ENCODE data around the gene GRM5. TPM values are rescaled to one million over a fixed set of nuclear protein-coding genes. Genes with fewer than 3 reads are reported as not detected.
"Not testable (repeated sequence)": the region's sequence is repeated elsewhere in the genome, so short reads cannot be mapped to it uniquely, and the experiment has no call there.

The GRM5 gene
- total and polyA plus RNA-seq, 4 donors, result not detected

DNA sequence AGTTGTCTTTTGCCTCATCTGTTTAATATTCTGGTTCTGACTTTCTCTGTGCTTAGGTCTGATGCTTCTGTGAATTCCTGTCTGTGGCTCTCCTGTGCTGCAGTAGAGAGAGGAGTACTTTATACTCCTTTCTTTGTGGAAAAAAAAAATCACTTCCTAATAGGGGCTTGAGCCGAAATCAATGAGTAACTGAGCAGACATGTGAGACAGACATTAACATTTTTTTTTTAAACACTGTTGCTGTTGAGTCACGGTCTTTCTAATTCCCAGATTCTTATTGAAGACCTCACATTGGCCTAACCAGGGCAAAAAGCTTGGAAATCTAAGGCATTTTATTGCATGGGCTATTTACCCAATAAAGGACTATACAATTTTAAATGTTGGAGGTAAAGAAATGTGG lies 86.1 kb downstream of the GRM5 start:
- H3K27ac ChIP-seq (ENCODE audit: low read depth in 1 of 2, low read length in 2 of 2), result no peak overlapping the region
- no peaks in the 10 kb centered on the region for H3K9me3 ChIP-seq (ENCODE audit: control insufficient read depth in 4 of 4, low read length in 3 of 4)
- no peak overlapping the region for H3K4me3 ChIP-seq (ENCODE audit: low read depth in 1 of 3, low read length in 3 of 3)
- no peaks in the 10 kb centered on the region for H3K27me3 ChIP-seq (ENCODE audit: control insufficient read depth in 4 of 4, insufficient read depth in 4 of 4, low read length in 3 of 4)
- no peaks in the 10 kb centered on the region for H3K4me1 ChIP-seq (ENCODE audit: control insufficient read depth in 4 of 4, insufficient read depth in 4 of 4, low read length in 3 of 4)
- TF ChIP-seq CTCF (IDR thresholded peaks at IDR 0.05; ENCODE audit: low read depth, low read length, missing input control), result no peak
- no peak for TF ChIP-seq FOXA1 (IDR thresholded peaks at IDR 0.05)
- TF ChIP-seq RXRA (IDR thresholded peaks at IDR 0.05), result no peak
- TF ChIP-seq SP1 (IDR thresholded peaks at IDR 0.05), result no peak
- TF ChIP-seq, protein P1, sequence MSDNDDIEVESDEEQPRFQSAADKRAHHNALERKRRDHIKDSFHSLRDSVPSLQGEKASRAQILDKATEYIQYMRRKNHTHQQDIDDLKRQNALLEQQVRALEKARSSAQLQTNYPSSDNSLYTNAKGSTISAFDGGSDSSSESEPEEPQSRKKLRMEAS (IDR thresholded peaks at IDR 0.05), result no peak
- TF ChIP-seq, protein P2, sequence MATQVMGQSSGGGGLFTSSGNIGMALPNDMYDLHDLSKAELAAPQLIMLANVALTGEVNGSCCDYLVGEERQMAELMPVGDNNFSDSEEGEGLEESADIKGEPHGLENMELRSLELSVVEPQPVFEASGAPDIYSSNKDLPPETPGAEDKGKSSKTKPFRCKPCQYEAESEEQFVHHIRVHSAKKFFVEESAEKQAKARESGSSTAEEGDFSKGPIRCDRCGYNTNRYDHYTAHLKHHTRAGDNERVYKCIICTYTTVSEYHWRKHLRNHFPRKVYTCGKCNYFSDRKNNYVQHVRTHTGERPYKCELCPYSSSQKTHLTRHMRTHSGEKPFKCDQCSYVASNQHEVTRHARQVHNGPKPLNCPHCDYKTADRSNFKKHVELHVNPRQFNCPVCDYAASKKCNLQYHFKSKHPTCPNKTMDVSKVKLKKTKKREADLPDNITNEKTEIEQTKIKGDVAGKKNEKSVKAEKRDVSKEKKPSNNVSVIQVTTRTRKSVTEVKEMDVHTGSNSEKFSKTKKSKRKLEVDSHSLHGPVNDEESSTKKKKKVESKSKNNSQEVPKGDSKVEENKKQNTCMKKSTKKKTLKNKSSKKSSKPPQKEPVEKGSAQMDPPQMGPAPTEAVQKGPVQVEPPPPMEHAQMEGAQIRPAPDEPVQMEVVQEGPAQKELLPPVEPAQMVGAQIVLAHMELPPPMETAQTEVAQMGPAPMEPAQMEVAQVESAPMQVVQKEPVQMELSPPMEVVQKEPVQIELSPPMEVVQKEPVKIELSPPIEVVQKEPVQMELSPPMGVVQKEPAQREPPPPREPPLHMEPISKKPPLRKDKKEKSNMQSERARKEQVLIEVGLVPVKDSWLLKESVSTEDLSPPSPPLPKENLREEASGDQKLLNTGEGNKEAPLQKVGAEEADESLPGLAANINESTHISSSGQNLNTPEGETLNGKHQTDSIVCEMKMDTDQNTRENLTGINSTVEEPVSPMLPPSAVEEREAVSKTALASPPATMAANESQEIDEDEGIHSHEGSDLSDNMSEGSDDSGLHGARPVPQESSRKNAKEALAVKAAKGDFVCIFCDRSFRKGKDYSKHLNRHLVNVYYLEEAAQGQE (IDR thresholded peaks at IDR 0.05), result no peak
- TF ChIP-seq FOXA2 (IDR thresholded peaks at IDR 0.05), result no peak
- WGBS, result 58% methylated on average over 2 of the region's 2 CpGs
- H3K9ac ChIP-seq (ENCODE audit: low read depth in 1 of 2, low read length in 2 of 2), result no peak overlapping the region
- no peak for DNase-seq (ENCODE audit: low spot score)
- no peaks in the 10 kb centered on the region for H3K36me3 ChIP-seq (ENCODE audit: control insufficient read depth in 4 of 4, insufficient read depth in 3 of 4, low read depth in 1 of 4, low read length in 3 of 4)

GRCh38 chr11:88978992-88979391 lies 86.8 kb downstream of the GRM5 start:
- H3K27me3 ChIP-seq (ENCODE audit: control insufficient read depth in 4 of 4, insufficient read depth in 4 of 4, low read length in 3 of 4); H3K36me3 ChIP-seq (ENCODE audit: control insufficient read depth in 4 of 4, insufficient read depth in 3 of 4, low read depth in 1 of 4, low read length in 3 of 4); H3K9me3 ChIP-seq (ENCODE audit: control insufficient read depth in 4 of 4, low read length in 3 of 4); H3K27ac ChIP-seq (ENCODE audit: low read depth in 1 of 2, low read length in 2 of 2); H3K4me3 ChIP-seq (ENCODE audit: low read depth in 1 of 3, low read length in 3 of 3); DNase-seq (ENCODE audit: low spot score); H3K4me1 ChIP-seq (ENCODE audit: control insufficient read depth in 4 of 4, insufficient read depth in 4 of 4, low read length in 3 of 4); H3K9ac ChIP-seq (ENCODE audit: low read depth in 1 of 2, low read length in 2 of 2): not testable (repeated sequence)
- 74% methylated on average over 3 of the region's 3 CpGs for WGBS

- H3K36me3 ChIP-seq (ENCODE audit: control insufficient read depth in 4 of 4, insufficient read depth in 3 of 4, low read depth in 1 of 4, low read length in 3 of 4); DNase-seq (ENCODE audit: low spot score); H3K27me3 ChIP-seq (ENCODE audit: control insufficient read depth in 4 of 4, insufficient read depth in 4 of 4, low read length in 3 of 4); H3K9ac ChIP-seq (ENCODE audit: low read depth in 1 of 2, low read length in 2 of 2); H3K4me1 ChIP-seq (ENCODE audit: control insufficient read depth in 4 of 4, insufficient read depth in 4 of 4, low read length in 3 of 4); H3K4me3 ChIP-seq (ENCODE audit: low read depth in 1 of 3, low read length in 3 of 3); H3K27ac ChIP-seq (ENCODE audit: low read depth in 1 of 2, low read length in 2 of 2); H3K9me3 ChIP-seq (ENCODE audit: control insufficient read depth in 4 of 4, low read length in 3 of 4): not testable (repeated sequence)
Observed at GRCh38 chr11:88975441-88975840, 90.3 kb downstream of the GRM5 start.

DNA sequence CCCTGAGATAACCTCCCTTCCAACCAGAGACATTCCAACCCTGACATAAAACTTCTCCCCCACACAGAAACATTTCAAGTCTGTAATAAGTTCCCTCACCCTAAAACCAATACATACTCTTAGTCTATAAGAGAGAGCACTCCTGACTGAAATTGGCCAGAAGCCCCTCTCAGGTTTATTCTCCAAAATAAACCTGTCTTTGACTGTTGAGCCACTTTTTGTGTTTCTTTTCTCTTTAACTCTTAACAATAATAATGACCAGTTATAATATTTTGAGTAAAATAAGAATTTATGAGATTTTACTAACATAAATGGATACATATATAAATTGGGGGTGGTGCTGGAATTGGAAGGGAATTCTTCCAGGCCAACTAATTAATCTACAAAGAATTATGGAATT lies 93.6 kb downstream of the GRM5 start:
- H3K36me3 ChIP-seq (ENCODE audit: control insufficient read depth in 4 of 4, insufficient read depth in 3 of 4, low read depth in 1 of 4, low read length in 3 of 4), result no peaks in the 10 kb centered on the region
- no peak overlapping the region for H3K4me3 ChIP-seq (ENCODE audit: low read depth in 1 of 3, low read length in 3 of 3)
- DNase-seq (ENCODE audit: low spot score), result no peak
- no peaks in the 10 kb centered on the region for H3K9me3 ChIP-seq (ENCODE audit: control insufficient read depth in 4 of 4, low read length in 3 of 4)
- H3K9ac ChIP-seq (ENCODE audit: low read depth in 1 of 2, low read length in 2 of 2), result no peak overlapping the region
- no peaks in the 10 kb centered on the region for H3K4me1 ChIP-seq (ENCODE audit: control insufficient read depth in 4 of 4, insufficient read depth in 4 of 4, low read length in 3 of 4)
- H3K27me3 ChIP-seq (ENCODE audit: control insufficient read depth in 4 of 4, insufficient read depth in 4 of 4, low read length in 3 of 4), result no peaks in the 10 kb centered on the region
- H3K27ac ChIP-seq (ENCODE audit: low read depth in 1 of 2, low read length in 2 of 2), result no peak overlapping the region
- TF ChIP-seq RXRA (IDR thresholded peaks at IDR 0.05) (no peak), RAD21 (IDR thresholded peaks at IDR 0.05) (no peak), EGR1 (IDR thresholded peaks at IDR 0.05; ENCODE audit: low read depth in 2 of 2) (no peak), FOXA1 (IDR thresholded peaks at IDR 0.05) (no peak), HNF4A (conservative IDR thresholded peaks at IDR 0.05) (no peak), NR2F2 (IDR thresholded peaks at IDR 0.05) (no peak), TAF1 (conservative IDR thresholded peaks at IDR 0.05) (no peak), HNF4G (IDR thresholded peaks at IDR 0.05) (no peak)
- TF ChIP-seq, protein P1 (IDR thresholded peaks at IDR 0.05), result no peak
- TF ChIP-seq, protein P2 (IDR thresholded peaks at IDR 0.05), result no peak
